ENCODE measurements around the gene PPIB.

Gene PPIB

GRCh38 chr15:64191971-64192830 is 29.4 kb upstream of the PPIB start:
- no peak overlapping the region for H3K27ac ChIP-seq
- no peak for TF ChIP-seq ZFX (IDR thresholded peaks at IDR 0.05; ENCODE audit: borderline replicate concordance)
- TF ChIP-seq, protein P1, sequence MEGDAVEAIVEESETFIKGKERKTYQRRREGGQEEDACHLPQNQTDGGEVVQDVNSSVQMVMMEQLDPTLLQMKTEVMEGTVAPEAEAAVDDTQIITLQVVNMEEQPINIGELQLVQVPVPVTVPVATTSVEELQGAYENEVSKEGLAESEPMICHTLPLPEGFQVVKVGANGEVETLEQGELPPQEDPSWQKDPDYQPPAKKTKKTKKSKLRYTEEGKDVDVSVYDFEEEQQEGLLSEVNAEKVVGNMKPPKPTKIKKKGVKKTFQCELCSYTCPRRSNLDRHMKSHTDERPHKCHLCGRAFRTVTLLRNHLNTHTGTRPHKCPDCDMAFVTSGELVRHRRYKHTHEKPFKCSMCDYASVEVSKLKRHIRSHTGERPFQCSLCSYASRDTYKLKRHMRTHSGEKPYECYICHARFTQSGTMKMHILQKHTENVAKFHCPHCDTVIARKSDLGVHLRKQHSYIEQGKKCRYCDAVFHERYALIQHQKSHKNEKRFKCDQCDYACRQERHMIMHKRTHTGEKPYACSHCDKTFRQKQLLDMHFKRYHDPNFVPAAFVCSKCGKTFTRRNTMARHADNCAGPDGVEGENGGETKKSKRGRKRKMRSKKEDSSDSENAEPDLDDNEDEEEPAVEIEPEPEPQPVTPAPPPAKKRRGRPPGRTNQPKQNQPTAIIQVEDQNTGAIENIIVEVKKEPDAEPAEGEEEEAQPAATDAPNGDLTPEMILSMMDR (IDR thresholded peaks at IDR 0.05) = no peak

DNA sequence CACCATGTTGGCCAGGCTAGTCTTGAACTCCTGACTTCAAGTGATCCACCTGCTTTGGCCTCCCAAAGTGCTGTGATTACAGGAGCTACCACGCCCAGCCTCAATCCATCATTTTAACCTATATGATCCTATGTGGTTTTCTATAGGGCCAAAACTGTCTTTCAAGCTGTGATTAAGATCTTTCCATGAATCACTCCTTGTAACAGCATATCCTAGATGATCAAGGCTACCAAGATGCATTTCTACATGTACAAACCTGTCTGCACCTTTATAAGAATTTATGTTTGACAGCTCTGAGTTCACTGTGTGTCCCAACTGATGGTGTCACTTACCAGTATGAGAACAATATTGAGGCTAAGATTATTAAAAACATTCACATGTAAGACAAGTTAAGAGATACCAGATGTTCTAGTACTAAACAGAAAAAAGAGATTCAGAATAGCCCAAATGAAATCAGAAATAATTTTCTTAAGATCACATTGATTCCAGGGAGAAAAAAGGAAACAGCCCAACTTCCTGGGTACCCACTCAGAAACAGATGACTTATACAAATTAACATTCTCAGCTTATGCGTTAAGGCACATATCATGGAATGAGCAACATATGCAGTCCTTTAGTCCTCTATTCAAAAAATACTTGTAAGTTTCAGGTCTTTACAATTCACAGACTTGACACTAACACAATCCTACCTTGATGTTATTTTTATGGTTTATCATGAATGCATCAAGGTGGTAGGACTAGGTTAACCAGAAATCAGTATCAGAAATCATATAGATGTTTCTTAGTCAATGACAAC is 24.8 kb upstream of the PPIB start:
- no peak overlapping the region for H3K27ac ChIP-seq
- TF ChIP-seq ZFX (IDR thresholded peaks at IDR 0.05; ENCODE audit: borderline replicate concordance) = no peak
- TF ChIP-seq, protein P1 (IDR thresholded peaks at IDR 0.05) = no peak

GRCh38 chr15:64185146-64185911 is 22.5 kb upstream of the PPIB start:
- TF ChIP-seq, protein P1 (IDR thresholded peaks at IDR 0.05) = no peak
- TF ChIP-seq ZFX (IDR thresholded peaks at IDR 0.05; ENCODE audit: borderline replicate concordance) = no peak
- no peak overlapping the region for H3K27ac ChIP-seq

GRCh38 chr15:64182859-64183370 is 20.1 kb upstream of the PPIB start:
- TF ChIP-seq ZFX (IDR thresholded peaks at IDR 0.05; ENCODE audit: borderline replicate concordance) = no peak
- no peak overlapping the region for H3K27ac ChIP-seq

- TF ChIP-seq, protein P1 (IDR thresholded peaks at IDR 0.05) = no peak
- H3K27ac ChIP-seq = no peak overlapping the region
Observed at GRCh38 chr15:64180235-64180824, 17.5 kb upstream of the PPIB start.

DNA sequence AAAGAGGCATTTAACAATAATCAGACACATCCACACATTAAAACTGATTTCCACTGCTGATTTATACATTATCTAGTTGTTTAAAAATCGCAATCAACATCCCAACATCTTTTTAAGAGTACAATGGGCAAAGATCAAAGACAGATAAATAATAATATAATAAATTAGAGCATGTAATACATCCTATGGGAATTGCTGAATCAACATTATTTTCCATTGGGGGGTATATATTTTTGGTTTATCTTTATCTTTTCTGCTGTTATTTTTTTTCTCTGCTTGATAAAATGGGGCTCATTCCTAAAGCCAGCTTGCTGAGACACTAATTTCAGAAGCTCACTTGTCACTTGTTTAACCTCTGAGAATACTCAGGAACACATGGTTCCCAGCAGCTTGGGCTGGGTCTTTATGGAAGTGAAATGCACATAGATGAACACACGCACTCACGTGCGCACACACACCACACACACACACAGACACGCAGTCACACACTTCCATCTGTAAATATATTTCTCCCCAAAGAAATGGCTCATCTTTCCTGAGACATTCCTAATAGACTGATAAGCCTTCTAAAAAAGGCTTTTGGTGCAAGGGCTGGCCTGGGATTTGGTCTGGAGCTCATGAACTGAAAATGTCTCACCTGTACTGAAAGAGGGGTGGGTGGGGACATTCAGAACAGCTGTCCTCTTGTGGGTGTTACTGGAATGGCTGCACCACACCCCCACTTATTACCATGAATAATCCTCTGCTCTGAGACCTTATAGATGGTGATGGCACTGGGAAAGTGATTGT is 3.5 kb upstream of the PPIB start:
- TF ChIP-seq ZFX (IDR thresholded peaks at IDR 0.05; ENCODE audit: borderline replicate concordance) = no peak
- TF ChIP-seq, protein P1 (IDR thresholded peaks at IDR 0.05) = no peak
- no peak overlapping the region for H3K27ac ChIP-seq

Data from 22Rv1 (cell line).